Liver (tissue), 9 donors: ENCODE data around the gene NBEA. TPM values are rescaled to one million over a fixed set of nuclear protein-coding genes. Genes with fewer than 3 reads are reported as not detected.

ENCODE experiments used
- DNase-seq: peaks from one replicate; pipeline ENCODE4 v3.0.0-alpha.2; 2017; ENCODE audit warnings: low spot score
- H3K27ac ChIP-seq, 2 donors: one replicate each; pipeline ENCODE4 v1.7.0; 2013; ENCODE audit warnings: inconsistent platforms in 2 of 2, low read length in 2 of 2, control low read depth in 1 of 2, low read depth in 1 of 2, mild to moderate bottlenecking in 1 of 2
- H3K27me3 ChIP-seq, 4 donors: one replicate each; pipeline versions ENCODE4 v1.6.1 to v1.7.0; 2013; ENCODE audit warnings: low read length in 3 of 4, inconsistent platforms in 1 of 4, mild to moderate bottlenecking in 1 of 4, moderate library complexity in 1 of 4; ENCODE audit not compliant: control insufficient read depth in 4 of 4, insufficient read depth in 4 of 4
- H3K36me3 ChIP-seq, 4 donors: one replicate each; pipeline versions ENCODE4 v1.6.1 to v1.7.0; 2013; ENCODE audit warnings: low read length in 3 of 4, mild to moderate bottlenecking in 3 of 4, low read depth in 1 of 4, moderate library complexity in 1 of 4; ENCODE audit not compliant: control insufficient read depth in 4 of 4, insufficient read depth in 3 of 4
- H3K4me1 ChIP-seq, 4 donors: one replicate each; pipeline versions ENCODE4 v1.6.1 to v1.7.0; 2013; ENCODE audit warnings: low read length in 3 of 4, mild to moderate bottlenecking in 3 of 4, moderate library complexity in 1 of 4; ENCODE audit not compliant: control insufficient read depth in 4 of 4, insufficient read depth in 4 of 4
- H3K4me3 ChIP-seq, 3 donors: one replicate each; pipeline versions ENCODE4 v1.6.1 to v1.7.0; 2013; ENCODE audit warnings: low read length in 3 of 3, control low read depth in 1 of 3, low read depth in 1 of 3, mild to moderate bottlenecking in 1 of 3
- H3K9ac ChIP-seq, 2 donors: one replicate each; pipeline ENCODE4 v1.7.0; 2013; ENCODE audit warnings: low read length in 2 of 2, mild to moderate bottlenecking in 2 of 2, moderate library complexity in 2 of 2, control low read depth in 1 of 2, low read depth in 1 of 2
- H3K9me3 ChIP-seq, 4 donors: one replicate each; pipeline versions ENCODE4 v1.6.1 to v1.7.0; 2013; ENCODE audit warnings: low read length in 3 of 4; ENCODE audit not compliant: control insufficient read depth in 4 of 4
- EGR1 ChIP-seq, 2 donors: IDR thresholded peaks; 2 replicates each; pipeline ENCODE4 v1.6.1; 2016 to 2018; ENCODE audit warnings: antibody characterized with exemption in 2 of 2, low read depth in 2 of 2
- FOXA1 ChIP-seq: IDR thresholded peaks from 2 replicates; pipeline ENCODE4 v1.6.1; 2016; ENCODE audit warnings: antibody characterized with exemption
- FOXA2 ChIP-seq: IDR thresholded peaks from 2 replicates; pipeline ENCODE4 v1.6.1; 2016; ENCODE audit warnings: antibody characterized with exemption
- GABPA ChIP-seq, 2 donors: IDR thresholded peaks in 1 of 2; conservative IDR thresholded peaks in 1 of 2; 2 replicates each; pipeline ENCODE4 v1.6.1; 2016; ENCODE audit warnings: antibody characterized with exemption in 2 of 2, mild to moderate bottlenecking in 1 of 2, moderate library complexity in 1 of 2
- HNF4A ChIP-seq, 2 donors: conservative IDR thresholded peaks; 2 replicates each; pipeline ENCODE4 v1.6.1; 2016; ENCODE audit warnings: antibody characterized with exemption in 2 of 2, mild to moderate bottlenecking in 2 of 2
- HNF4G ChIP-seq: IDR thresholded peaks from 2 replicates; pipeline ENCODE4 v1.6.1; 2016; ENCODE audit warnings: antibody characterized with exemption
- JUND ChIP-seq, 2 donors: IDR thresholded peaks; 2 replicates each; pipeline ENCODE4 v1.6.1; 2016; ENCODE audit warnings: antibody characterized with exemption in 2 of 2
- NR2F2 ChIP-seq: IDR thresholded peaks from 2 replicates; pipeline ENCODE4 v1.6.1; 2016; ENCODE audit warnings: antibody characterized with exemption
- RAD21 ChIP-seq, 2 donors: IDR thresholded peaks; 2 replicates each; pipeline ENCODE4 v1.6.1; 2016; ENCODE audit warnings: antibody characterized with exemption in 2 of 2, mild to moderate bottlenecking in 2 of 2
- RXRA ChIP-seq, 2 donors: IDR thresholded peaks; 2 replicates each; pipeline ENCODE4 v1.6.1; 2017 to 2018; ENCODE audit warnings: antibody characterized with exemption in 2 of 2, mild to moderate bottlenecking in 1 of 2
- SP1 ChIP-seq: IDR thresholded peaks from 2 replicates; pipeline ENCODE4 v1.6.1; 2018; ENCODE audit warnings: antibody characterized with exemption, mild to moderate bottlenecking
- TAF1 ChIP-seq: conservative IDR thresholded peaks from 2 replicates; pipeline ENCODE4 v1.6.1; 2016; ENCODE audit warnings: antibody characterized with exemption, mild to moderate bottlenecking
- YY1 ChIP-seq: IDR thresholded peaks from 2 replicates; pipeline ENCODE4 v1.6.1; 2016; ENCODE audit warnings: antibody characterized with exemption, mild to moderate bottlenecking
- ZBTB33 ChIP-seq: IDR thresholded peaks from 2 replicates; pipeline ENCODE4 v1.6.1; 2016; ENCODE audit warnings: antibody characterized with exemption
- WGBS: extraction: QIAGEN DNeasy Blood & Tissue Kit; methylation state at CpG from one replicate; pipeline ENCODE4 v1.1.7; 2013; 5-methylcytosine and 5-hydroxymethylcytosine counted together
- polyA plus RNA-seq, 2 donors: library from polyadenylated mRNA; stranded (reverse) in 1 of 2; unstranded in 1 of 2; fragments of 200-250 nt in 1 of 2; fragments of >200 nt in 1 of 2; fragmentation: Nextera tagmentation in 1 of 2; extraction: Ambion mirVana in 1 of 2; gene quantifications; one replicate each; pipeline versions ENCODE4 v1.2.1 to v1.2.3, GENCODE V29; 2013 to 2015
- total RNA-seq, 2 donors: library from RNA; depleted of rRNA; stranded (reverse); fragments of >200 nt; gene quantifications; one replicate each; pipeline ENCODE4 v1.2.3, GENCODE V29; 2014
- TF ChIP-seq, protein P1 (sequence below): IDR thresholded peaks from 2 replicates; pipeline ENCODE4 v1.6.1; 2016; ENCODE audit warnings: antibody characterized with exemption, mild to moderate bottlenecking
- TF ChIP-seq, protein P2 (sequence below): fragments of 150-350 bp; IDR thresholded peaks from 2 replicates; pipeline ENCODE4 v1.5.1; 2017; ENCODE audit warnings: improper control_type of control experiment, low read depth, low read length; ENCODE audit not compliant: missing input control
- TF ChIP-seq, protein P3 (sequence below): IDR thresholded peaks from 2 replicates; pipeline ENCODE4 v1.6.1; 2016; ENCODE audit warnings: antibody characterized with exemption
- TF ChIP-seq, protein P4 (sequence below): IDR thresholded peaks from 2 replicates; pipeline ENCODE4 v1.6.1; 2016; ENCODE audit warnings: antibody characterized with exemption
- donor health status: healthy.
- donor health status: healthy.
- donor health status: healthy.
- donor health status: healthy.
- donor health status: healthy.

NBEA gene
- total and polyA plus RNA-seq, 4 donors: 0.24 to 3.5 (median 1.4) TPM

DNA sequence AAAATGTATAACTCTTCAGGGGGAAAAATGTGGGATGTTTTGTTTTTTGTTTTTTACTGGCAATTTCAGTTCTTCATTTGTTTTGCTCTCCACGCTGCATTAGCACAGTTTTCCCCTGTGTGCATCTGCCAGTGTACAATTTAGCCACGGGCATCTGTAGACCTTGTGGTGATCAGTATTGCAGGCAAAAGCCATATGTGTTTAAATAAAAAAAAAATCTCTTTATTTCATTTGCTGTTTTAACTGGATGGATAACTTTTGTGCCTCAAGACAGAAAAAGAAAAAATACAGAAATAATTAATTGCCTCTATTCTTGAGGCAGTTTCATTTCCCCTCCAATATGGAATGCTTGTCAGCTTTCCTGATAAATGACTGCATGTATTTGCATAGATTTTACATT lies 542.3 kb downstream of the NBEA start:
- peaks cover 0 to 5% (median 0%) of the 10 kb centered on the region in 4 donors for H3K27me3 ChIP-seq
- no peaks in the 10 kb centered on the region for H3K4me1 ChIP-seq
- DNase-seq: no peak
- TF ChIP-seq SP1: no peak
- TF ChIP-seq TAF1: no peak
- no peak for TF ChIP-seq FOXA1
- no peak for TF ChIP-seq YY1
- no peak for TF ChIP-seq FOXA2
- TF ChIP-seq, protein P1, sequence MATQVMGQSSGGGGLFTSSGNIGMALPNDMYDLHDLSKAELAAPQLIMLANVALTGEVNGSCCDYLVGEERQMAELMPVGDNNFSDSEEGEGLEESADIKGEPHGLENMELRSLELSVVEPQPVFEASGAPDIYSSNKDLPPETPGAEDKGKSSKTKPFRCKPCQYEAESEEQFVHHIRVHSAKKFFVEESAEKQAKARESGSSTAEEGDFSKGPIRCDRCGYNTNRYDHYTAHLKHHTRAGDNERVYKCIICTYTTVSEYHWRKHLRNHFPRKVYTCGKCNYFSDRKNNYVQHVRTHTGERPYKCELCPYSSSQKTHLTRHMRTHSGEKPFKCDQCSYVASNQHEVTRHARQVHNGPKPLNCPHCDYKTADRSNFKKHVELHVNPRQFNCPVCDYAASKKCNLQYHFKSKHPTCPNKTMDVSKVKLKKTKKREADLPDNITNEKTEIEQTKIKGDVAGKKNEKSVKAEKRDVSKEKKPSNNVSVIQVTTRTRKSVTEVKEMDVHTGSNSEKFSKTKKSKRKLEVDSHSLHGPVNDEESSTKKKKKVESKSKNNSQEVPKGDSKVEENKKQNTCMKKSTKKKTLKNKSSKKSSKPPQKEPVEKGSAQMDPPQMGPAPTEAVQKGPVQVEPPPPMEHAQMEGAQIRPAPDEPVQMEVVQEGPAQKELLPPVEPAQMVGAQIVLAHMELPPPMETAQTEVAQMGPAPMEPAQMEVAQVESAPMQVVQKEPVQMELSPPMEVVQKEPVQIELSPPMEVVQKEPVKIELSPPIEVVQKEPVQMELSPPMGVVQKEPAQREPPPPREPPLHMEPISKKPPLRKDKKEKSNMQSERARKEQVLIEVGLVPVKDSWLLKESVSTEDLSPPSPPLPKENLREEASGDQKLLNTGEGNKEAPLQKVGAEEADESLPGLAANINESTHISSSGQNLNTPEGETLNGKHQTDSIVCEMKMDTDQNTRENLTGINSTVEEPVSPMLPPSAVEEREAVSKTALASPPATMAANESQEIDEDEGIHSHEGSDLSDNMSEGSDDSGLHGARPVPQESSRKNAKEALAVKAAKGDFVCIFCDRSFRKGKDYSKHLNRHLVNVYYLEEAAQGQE: no peak
- TF ChIP-seq HNF4A (conservative IDR thresholded peaks at IDR 0.05): no peak
- TF ChIP-seq ZBTB33: no peak
- TF ChIP-seq HNF4G: no peak
- no peak for TF ChIP-seq RXRA (IDR thresholded peaks at IDR 0.05)
- TF ChIP-seq, protein P2, sequence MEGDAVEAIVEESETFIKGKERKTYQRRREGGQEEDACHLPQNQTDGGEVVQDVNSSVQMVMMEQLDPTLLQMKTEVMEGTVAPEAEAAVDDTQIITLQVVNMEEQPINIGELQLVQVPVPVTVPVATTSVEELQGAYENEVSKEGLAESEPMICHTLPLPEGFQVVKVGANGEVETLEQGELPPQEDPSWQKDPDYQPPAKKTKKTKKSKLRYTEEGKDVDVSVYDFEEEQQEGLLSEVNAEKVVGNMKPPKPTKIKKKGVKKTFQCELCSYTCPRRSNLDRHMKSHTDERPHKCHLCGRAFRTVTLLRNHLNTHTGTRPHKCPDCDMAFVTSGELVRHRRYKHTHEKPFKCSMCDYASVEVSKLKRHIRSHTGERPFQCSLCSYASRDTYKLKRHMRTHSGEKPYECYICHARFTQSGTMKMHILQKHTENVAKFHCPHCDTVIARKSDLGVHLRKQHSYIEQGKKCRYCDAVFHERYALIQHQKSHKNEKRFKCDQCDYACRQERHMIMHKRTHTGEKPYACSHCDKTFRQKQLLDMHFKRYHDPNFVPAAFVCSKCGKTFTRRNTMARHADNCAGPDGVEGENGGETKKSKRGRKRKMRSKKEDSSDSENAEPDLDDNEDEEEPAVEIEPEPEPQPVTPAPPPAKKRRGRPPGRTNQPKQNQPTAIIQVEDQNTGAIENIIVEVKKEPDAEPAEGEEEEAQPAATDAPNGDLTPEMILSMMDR: no peak
- no peak for TF ChIP-seq JUND (IDR thresholded peaks at IDR 0.05)
- no peak for TF ChIP-seq RAD21 (IDR thresholded peaks at IDR 0.05)
- TF ChIP-seq, protein P3, sequence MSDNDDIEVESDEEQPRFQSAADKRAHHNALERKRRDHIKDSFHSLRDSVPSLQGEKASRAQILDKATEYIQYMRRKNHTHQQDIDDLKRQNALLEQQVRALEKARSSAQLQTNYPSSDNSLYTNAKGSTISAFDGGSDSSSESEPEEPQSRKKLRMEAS: no peak
- TF ChIP-seq GABPA (IDR thresholded peaks at IDR 0.05 in 1 of 2, conservative IDR thresholded peaks at IDR 0.05 in 1 of 2): no peak
- TF ChIP-seq, protein P4, sequence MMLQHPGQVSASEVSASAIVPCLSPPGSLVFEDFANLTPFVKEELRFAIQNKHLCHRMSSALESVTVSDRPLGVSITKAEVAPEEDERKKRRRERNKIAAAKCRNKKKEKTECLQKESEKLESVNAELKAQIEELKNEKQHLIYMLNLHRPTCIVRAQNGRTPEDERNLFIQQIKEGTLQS: no peak
- TF ChIP-seq NR2F2: no peak
- TF ChIP-seq EGR1 (IDR thresholded peaks at IDR 0.05; ENCODE audit: low read depth in 2 of 2): no peak
- no peak overlapping the region for H3K9ac ChIP-seq
- H3K4me3 ChIP-seq: no peak overlapping the region
- 85% methylated on average over 2 of the region's 2 CpGs for WGBS
- no peaks in the 10 kb centered on the region for H3K9me3 ChIP-seq
- no peak overlapping the region for H3K27ac ChIP-seq
- H3K36me3 ChIP-seq: no peaks in the 10 kb centered on the region
